Thymus (tissue), 11 donors: ENCODE results near the gene SAPCD1. TPM values are rescaled to one million over a fixed set of nuclear protein-coding genes. Genes with fewer than 3 reads are reported as not detected.

Experiments used
- DNase-seq, 9 donors: peaks; one replicate each; pipeline ENCODE4 v3.0.0-alpha.2; 2013; ENCODE audit warnings: low spot score in 9 of 9, low read depth in 6 of 9, missing footprints in 1 of 9
- H3K27ac ChIP-seq, 2 donors: one replicate each; pipeline ENCODE4 v1.5.1; 2013; ENCODE audit warnings: control low read depth in 1 of 2, low read depth in 1 of 2, low read length in 1 of 2, mild to moderate bottlenecking in 1 of 2, moderate library complexity in 1 of 2
- H3K27me3 ChIP-seq, 2 donors: one replicate each; pipeline ENCODE4 v1.5.1; 2013; ENCODE audit warnings: low read length in 1 of 2; ENCODE audit not compliant: control insufficient read depth in 2 of 2, insufficient read depth in 1 of 2
- H3K36me3 ChIP-seq, 2 donors: one replicate each; pipeline ENCODE4 v1.5.1; 2013; ENCODE audit warnings: low read length in 1 of 2, mild to moderate bottlenecking in 1 of 2, moderate library complexity in 1 of 2; ENCODE audit not compliant: control insufficient read depth in 2 of 2, insufficient read depth in 2 of 2
- H3K4me1 ChIP-seq, 2 donors: one replicate each; pipeline ENCODE4 v1.5.1; 2013; ENCODE audit warnings: low read length in 2 of 2; ENCODE audit not compliant: control insufficient read depth in 2 of 2, insufficient read depth in 2 of 2
- H3K4me3 ChIP-seq, 2 donors: one replicate each; pipeline ENCODE4 v1.5.1; 2013; ENCODE audit warnings: low read length in 2 of 2, control low read depth in 1 of 2, mild to moderate bottlenecking in 1 of 2
- H3K9me3 ChIP-seq, 2 donors: one replicate each; pipeline ENCODE4 v1.5.1; 2013; ENCODE audit warnings: low read length in 1 of 2, mild to moderate bottlenecking in 1 of 2; ENCODE audit not compliant: control insufficient read depth in 2 of 2, insufficient read depth in 1 of 2
- WGBS: extraction: QIAGEN DNeasy Blood & Tissue Kit; methylation state at CpG from one replicate; pipeline ENCODE4 v1.1.7; 2013; 5-methylcytosine and 5-hydroxymethylcytosine counted together
- polyA plus RNA-seq: library from polyadenylated mRNA; stranded (reverse); fragments of 200-250 nt; gene quantifications from one replicate; pipeline ENCODE4 v1.2.3, GENCODE V29; 2013
- total RNA-seq: library from RNA; stranded (reverse); fragments of 120-200 nt; gene quantifications from one replicate; pipeline ENCODE4 v1.2.4, GENCODE V29; 2013
- donor health status: healthy.

SAPCD1 gene
- total and polyA plus RNA-seq, 2 donors, result 1.2 to 9.7 TPM

DNA sequence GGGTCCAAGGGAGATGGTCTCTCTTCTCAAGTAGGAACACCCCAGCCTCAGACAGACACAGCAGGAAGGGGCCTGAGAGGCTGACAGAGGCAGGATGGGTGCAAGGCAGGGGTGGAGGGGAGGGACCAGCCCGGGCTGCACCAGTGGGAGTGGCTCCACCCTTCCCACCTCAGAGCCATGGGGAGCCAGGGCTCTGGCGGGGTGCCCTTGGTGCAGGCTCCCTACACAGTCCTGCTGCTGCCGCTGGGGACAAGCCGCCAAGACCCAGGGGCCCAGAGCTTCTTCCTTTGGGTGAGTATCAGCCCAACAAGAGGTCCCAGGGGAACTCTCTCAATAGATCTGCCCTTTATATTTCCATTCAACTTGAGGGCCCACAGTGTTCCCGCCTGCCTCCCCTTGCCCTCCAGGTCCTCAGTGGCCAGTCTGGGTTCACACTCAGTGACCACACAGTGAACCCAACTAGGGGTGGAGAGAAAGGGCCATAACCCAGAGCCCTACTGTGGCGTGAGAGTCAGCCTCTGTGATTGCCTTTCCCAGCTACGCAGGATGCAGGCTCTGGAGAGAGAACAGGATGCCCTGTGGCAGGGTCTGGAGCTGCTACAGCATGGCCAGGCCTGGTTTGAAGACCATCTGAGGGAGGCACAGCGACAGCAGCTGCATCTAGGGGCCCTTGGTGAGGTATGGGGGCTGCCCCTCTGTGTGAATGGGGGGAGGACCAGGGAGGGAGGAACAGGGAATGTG lies 592 bp downstream of the SAPCD1 start:
- peaks cover 25 to 52% of the 10 kb centered on the region in 2 donors for H3K36me3 ChIP-seq
- no peak for DNase-seq
- no peak overlapping the region for H3K27ac ChIP-seq
- peaks cover 0 to 17% of the 10 kb centered on the region in 2 donors for H3K27me3 ChIP-seq
- H3K4me3 ChIP-seq, result no peak overlapping the region
- H3K4me1 ChIP-seq, result peaks cover 0 to 12% of the 10 kb centered on the region in 2 donors
- 95% methylated on average over 8 of the region's 8 CpGs for WGBS
- no peaks in the 10 kb centered on the region for H3K9me3 ChIP-seq

DNA sequence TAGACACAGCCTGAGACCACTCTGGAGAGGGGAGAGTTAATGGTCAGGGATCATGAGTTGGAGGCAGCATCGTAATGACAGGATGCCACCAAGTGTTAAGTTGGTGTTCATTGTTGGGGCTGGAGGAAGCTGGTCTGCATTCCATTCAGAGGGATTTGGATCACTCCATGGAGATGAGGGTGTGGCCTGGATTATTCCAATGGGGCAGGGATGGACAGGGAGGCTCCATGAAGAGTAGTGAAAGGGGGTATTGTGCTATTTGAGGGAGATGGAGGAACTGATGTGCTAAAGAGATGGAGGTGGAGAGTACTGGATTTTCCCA lies 1.1 kb downstream of the SAPCD1 start:
- H3K27me3 ChIP-seq, result peaks cover 0 to 17% of the 10 kb centered on the region in 2 donors
- 96% methylated on average over 1 of the region's 1 CpG for WGBS
- no peak overlapping the region for H3K4me3 ChIP-seq
- no peak for DNase-seq
- no peaks in the 10 kb centered on the region for H3K9me3 ChIP-seq
- H3K27ac ChIP-seq, result no peak overlapping the region
- H3K36me3 ChIP-seq, result peaks cover 20 to 48% of the 10 kb centered on the region in 2 donors
- peaks cover 0 to 12% of the 10 kb centered on the region in 2 donors for H3K4me1 ChIP-seq

DNA sequence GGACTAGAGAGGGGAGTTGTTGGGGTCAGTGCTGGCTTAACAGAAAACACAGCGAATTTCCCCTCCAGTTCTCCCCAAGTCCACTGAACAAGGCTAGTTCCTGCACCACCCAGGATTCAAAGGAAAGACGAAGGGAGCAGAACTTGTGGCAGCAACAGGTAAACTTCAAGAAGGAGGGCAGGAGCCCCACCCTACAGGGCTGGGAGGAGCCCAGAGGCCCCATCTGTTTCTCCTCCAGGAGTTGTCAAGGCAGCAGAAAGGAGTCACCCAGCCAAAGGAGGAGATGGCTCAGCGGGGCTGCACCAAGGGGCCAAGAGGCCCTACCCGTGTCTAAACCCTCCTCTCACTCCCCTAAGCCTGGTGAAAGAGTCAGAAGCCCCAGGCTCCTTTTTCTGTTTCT lies 1.7 kb downstream of the SAPCD1 start:
- DNase-seq, result no peak
- H3K27me3 ChIP-seq, result peaks cover 0 to 17% of the 10 kb centered on the region in 2 donors
- WGBS, result 94% methylated on average over 4 of the region's 4 CpGs
- H3K36me3 ChIP-seq, result peaks cover 20 to 42% of the 10 kb centered on the region in 2 donors
- no peak overlapping the region for H3K4me3 ChIP-seq
- no peaks in the 10 kb centered on the region for H3K9me3 ChIP-seq
- peaks cover 0 to 8% of the 10 kb centered on the region in 2 donors for H3K4me1 ChIP-seq
- no peak overlapping the region for H3K27ac ChIP-seq

DNA sequence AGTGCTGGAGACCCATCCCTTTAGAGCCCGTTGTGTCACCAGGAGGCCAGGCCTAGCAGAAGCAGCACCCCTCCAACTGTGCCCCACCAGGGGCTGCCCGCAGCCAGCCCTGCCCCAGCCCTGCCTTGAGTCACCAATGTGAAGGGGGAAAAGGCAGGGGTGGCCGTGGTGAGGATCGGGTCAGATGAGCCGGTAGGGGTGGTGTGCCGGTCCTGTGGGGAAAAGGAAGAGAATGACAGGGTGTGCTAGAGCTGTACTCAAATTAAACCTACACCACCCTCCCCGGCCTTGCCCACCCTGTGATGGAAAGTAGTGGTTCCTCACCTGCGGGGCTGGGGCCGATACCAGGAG lies 3.1 kb downstream of the SAPCD1 start:
- DNase-seq, result no peak
- Histone ChIP-seq H3K36me3 (peaks cover 14 to 28% of the 10 kb centered on the region in 2 donors), H3K9me3 (no peaks in the 10 kb centered on the region), H3K27ac (no peak overlapping the region), H3K27me3 (peaks cover 0 to 17% of the 10 kb centered on the region in 2 donors), H3K4me1 (peaks cover 0 to 3% of the 10 kb centered on the region in 2 donors), H3K4me3 (no peak overlapping the region)
- WGBS, result 93% methylated on average over 9 of the region's 9 CpGs

DNA sequence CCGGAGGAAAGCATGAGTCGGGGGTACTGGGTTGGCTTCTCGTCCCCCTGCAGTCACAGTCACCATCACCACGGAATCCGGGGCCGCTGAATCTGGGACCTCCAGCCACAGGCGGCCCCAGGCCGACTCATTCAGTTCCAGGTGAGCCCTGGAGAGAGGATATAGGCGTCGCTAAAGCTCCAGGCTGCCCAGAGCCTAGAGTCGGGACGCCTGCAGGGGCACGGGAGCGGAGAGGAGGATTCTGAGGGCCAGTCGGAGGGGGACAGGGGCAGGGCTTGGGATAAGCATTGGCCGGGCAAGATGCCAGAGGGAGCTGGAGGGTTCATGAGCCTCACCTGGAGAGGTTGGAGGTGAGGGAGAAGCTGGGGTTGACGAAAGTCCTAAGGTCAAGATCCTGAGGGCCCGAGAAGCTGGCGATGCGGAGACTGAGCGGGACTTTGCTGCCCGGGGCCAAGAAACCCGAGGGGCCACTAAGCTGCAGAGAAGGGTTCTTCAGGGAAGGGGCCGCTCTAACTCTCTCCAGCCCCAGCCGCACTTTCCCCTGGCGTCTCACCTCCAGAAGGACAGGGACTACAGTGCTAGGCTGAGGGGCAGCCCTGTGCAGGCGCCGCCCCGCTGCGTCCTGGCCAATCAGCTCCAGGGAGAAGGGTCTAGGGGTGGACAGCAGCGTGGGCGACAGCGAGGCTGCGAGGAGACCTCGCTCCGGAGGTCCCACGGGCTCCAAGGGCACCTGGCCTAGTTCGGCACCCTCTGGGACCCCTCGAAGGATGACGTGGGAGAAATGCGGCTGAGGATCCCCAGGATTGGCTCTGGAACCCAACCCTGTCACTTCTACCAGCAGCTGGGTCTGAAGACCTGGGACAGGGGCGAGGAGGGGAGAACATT lies 3.7 kb downstream of the SAPCD1 start:
- H3K4me3 ChIP-seq, result no peak overlapping the region
- no peak overlapping the region for H3K27ac ChIP-seq
- H3K27me3 ChIP-seq, result peaks cover 0 to 17% of the 10 kb centered on the region in 2 donors
- WGBS, result 80% methylated on average over 42 of the region's 42 CpGs
- H3K4me1 ChIP-seq, result peaks cover 0 to 4% of the 10 kb centered on the region in 2 donors
- H3K9me3 ChIP-seq, result no peaks in the 10 kb centered on the region
- H3K36me3 ChIP-seq, result peaks cover 9 to 23% of the 10 kb centered on the region in 2 donors
- no peak for DNase-seq

DNA sequence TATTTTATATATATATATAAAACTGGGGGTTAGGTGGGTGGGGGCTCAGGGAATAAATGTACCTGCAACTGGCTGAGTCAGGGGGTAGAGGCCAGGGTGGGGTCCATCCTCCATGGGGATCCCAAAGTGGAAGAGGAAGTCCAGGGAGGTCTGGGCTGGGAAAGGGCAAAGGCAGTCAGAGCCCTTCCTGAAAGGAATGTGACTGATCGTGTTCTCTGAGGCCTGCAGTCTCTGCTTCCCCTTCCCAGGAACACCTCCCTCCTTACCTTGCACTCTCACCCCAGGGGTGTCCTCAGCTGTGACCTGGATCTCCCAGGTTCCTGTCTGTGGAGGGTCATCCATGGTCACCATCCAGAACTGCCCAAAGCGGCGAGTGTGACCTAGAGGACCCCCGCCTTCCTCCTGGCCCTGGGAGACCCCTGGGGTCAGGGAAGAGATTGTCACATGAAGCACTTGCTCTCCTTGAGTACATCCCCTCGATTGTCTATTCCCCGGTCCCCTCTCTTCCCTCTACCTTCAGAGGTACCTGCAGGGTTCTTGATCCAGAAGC lies 4.7 kb downstream of the SAPCD1 start:
- peaks cover 0 to 17% of the 10 kb centered on the region in 2 donors for H3K27me3 ChIP-seq
- peaks cover 0 to 10% of the 10 kb centered on the region in 2 donors for H3K4me1 ChIP-seq
- H3K27ac ChIP-seq, result no peak overlapping the region
- no peak for DNase-seq
- peaks cover 0 to 14% of the 10 kb centered on the region in 2 donors for H3K36me3 ChIP-seq
- WGBS, result 97% methylated on average over 6 of the region's 6 CpGs
- no peak overlapping the region for H3K4me3 ChIP-seq
- H3K9me3 ChIP-seq, result peaks cover 0 to 2% of the 10 kb centered on the region in 2 donors

DNA sequence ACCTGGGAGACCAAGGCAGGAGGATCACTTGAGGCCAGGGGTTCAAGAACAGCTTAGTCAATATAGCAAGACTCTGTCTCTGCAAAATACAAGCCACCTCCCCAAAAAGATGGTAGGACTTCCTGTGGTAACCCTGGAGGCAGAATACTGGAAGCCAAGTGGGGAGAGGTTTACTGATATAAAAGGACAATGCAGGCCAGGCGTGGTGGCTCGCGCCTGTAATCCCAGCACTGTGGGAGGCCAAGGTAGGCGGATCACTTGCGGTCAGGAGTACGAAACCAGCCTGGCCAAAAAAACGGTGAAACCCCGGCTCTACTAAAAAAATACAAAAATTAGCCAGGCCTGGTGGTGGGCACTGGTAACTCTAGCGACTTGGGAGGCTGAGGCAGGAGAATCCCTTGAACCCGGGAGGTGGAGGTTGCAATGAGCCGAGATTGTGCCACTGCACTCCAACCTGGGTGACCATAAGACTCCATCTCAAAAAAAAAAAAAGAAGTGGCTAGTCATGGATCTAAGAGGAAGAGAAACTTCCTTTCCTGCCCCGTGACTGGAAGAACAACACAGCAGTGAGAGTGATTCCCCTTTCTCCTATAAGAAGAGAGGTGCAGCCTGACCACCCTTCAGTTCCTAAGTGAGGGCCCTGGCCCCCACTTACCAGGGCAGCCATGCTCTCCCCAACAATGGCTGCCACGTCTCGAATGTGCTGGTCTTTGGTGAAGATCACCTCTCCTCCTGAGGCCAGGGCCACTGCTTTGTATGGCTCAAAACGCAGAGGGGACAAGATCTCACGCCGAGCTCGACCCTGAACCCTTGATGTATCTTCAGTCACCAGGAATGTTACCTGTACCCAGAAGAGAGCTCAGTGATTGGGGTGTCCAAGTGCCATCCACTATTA lies 6.2 kb downstream of the SAPCD1 start:
- peaks cover 6 to 21% of the 10 kb centered on the region in 2 donors for H3K4me1 ChIP-seq
- no peak for DNase-seq
- H3K36me3 ChIP-seq, result peaks cover 0 to under 1% of the 10 kb centered on the region in 2 donors
- no peak overlapping the region for H3K27ac ChIP-seq
- no peak overlapping the region for H3K4me3 ChIP-seq
- peaks cover 0 to 5% of the 10 kb centered on the region in 2 donors for H3K9me3 ChIP-seq
- 97% methylated on average over 18 of the region's 18 CpGs for WGBS
- H3K27me3 ChIP-seq, result peaks cover 0 to 17% of the 10 kb centered on the region in 2 donors

DNA sequence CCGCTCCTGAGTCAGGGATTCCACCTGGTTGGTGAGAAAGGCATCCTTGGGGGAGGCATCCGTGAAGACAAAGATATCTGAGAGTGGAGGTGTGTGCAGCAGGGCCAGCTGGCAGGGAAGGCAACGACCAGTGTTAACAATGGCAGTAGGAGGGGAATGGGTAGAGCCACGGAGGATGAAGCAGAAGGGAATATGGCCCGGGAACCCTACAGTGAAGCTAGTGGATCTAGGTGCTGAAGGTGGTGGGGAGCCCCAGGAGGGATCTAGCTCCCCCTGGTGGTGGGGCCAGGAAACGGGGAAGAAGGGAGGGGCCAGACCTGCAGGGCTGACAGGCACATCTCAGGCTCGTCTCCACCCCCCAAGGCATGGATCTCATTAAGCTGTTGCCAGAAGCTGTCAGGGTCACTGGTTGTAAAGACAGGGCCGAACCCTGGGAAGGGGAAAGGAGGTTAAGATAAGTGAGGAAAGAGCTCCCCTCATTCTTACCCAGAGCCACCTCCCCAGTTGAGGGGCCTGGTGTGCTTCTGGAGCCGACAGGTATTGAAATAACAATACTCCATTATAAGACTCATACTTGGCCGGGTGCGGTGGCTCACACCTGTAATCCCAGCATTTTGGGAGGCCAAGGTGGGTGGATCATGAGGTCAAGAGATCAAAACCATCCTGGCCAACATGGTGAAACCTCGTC lies 7.4 kb downstream of the SAPCD1 start:
- Histone ChIP-seq H3K27me3 (peaks cover 0 to 17% of the 10 kb centered on the region in 2 donors), H3K4me3 (no peak overlapping the region), H3K27ac (no peak overlapping the region), H3K9me3 (peaks cover 0 to 5% of the 10 kb centered on the region in 2 donors), H3K36me3 (no peaks in the 10 kb centered on the region), H3K4me1 (peaks cover 6 to 21% of the 10 kb centered on the region in 2 donors)
- WGBS, result 73% methylated on average over 12 of the region's 12 CpGs
- peak; percentile 38 to 82 (median 59) for DNase-seq
